Spinal cord (tissue), 10 donors: ENCODE results near the gene FKRP. TPM values are rescaled to one million over a fixed set of nuclear protein-coding genes. Genes with fewer than 3 reads are reported as not detected.

ENCODE experiments used
- DNase-seq, 6 donors: peaks; one replicate each; pipeline versions ENCODE4 v3.0.0 to v3.0.0-alpha.2; 2013 to 2015; ENCODE audit warnings: low spot score in 6 of 6, low read depth in 4 of 6
- H3K27ac ChIP-seq: one replicate; pipeline ENCODE4 v1.5.1; 2013; ENCODE audit warnings: low read depth, low read length, control low read depth
- H3K27me3 ChIP-seq: one replicate; pipeline ENCODE4 v1.6.1; 2013; ENCODE audit warnings: low read length; ENCODE audit not compliant: control insufficient read depth, insufficient read depth
- H3K36me3 ChIP-seq: one replicate; pipeline ENCODE4 v1.6.1; 2013; ENCODE audit warnings: low read length; ENCODE audit not compliant: control insufficient read depth, insufficient read depth
- H3K4me1 ChIP-seq: one replicate; pipeline ENCODE4 v1.6.1; 2013; ENCODE audit warnings: low read length; ENCODE audit not compliant: control insufficient read depth, insufficient read depth
- H3K4me3 ChIP-seq: one replicate; pipeline ENCODE4 v1.5.1; 2013; ENCODE audit warnings: low read depth, low read length, control low read depth
- H3K9me3 ChIP-seq: one replicate; pipeline ENCODE4 v1.6.1; 2013; ENCODE audit warnings: low read length; ENCODE audit not compliant: control insufficient read depth, insufficient read depth
- WGBS: methylation state at CpG from one replicate; pipeline ENCODE4 v1.1.5; 2013; ENCODE audit warnings: missing lambda C conversion rate; ENCODE audit not compliant: insufficient coverage; 5-methylcytosine and 5-hydroxymethylcytosine counted together
- polyA plus RNA-seq, 2 donors: library from polyadenylated mRNA; unstranded; fragments of 120-200 nt; gene quantifications; one replicate each; pipeline ENCODE4 v1.2.1, GENCODE V29; 2013; ENCODE audit not compliant: insufficient read length in 2 of 2
- total RNA-seq, 2 donors: library from RNA; depleted of rRNA in 1 of 2; stranded (reverse); fragments of 120-200 nt in 1 of 2; fragments of >200 nt in 1 of 2; gene quantifications; one replicate each; pipeline versions ENCODE4 v1.2.3 to v1.2.4, GENCODE V29; 2013 to 2014
- donor health status: healthy.

Gene FKRP
- total and polyA plus RNA-seq, 4 donors = 11.4 to 36.7 (median 20.6) TPM

DNA sequence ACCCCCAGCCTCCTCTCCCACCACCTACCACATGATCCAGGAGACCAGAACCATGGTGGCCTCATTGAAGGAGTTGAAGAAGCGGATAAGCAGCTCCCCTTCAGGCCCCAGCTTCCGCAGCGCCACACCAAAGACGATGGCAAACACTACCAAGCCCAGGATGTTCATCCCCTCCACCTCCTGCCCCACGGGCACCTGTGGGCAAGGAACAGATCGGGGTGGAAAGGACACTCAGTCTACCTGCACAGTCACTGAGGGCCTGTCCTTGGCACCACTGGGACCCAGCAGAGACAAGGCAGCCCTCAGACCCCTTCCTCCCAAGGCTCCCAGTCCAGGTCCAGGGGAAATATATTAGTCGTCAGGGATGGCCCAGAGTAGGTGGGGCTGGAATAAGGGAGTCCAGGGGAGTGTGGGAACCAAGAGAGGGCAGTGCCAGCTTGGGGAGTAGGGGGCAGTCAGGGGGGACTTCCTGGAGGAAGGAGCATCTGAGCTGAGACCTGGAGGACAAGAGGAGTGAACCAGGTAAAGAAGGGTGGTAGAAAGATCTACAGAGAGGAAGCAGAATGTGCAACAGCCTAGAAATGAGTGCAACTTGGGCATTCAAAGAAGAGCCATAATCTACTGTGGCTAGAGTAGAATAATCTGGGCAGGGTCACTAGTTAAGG, 36.6 kb downstream of the FKRP start:
- DNase-seq = no peak
- H3K36me3 ChIP-seq = no peaks in the 10 kb centered on the region
- peaks cover 35% of the 10 kb centered on the region for H3K4me1 ChIP-seq
- 99% methylated on average over 7 of the region's 7 CpGs for WGBS
- H3K9me3 ChIP-seq = no peaks in the 10 kb centered on the region
- H3K27me3 ChIP-seq = peaks cover 11% of the 10 kb centered on the region
- no peak overlapping the region for H3K4me3 ChIP-seq
- no peak overlapping the region for H3K27ac ChIP-seq

DNA sequence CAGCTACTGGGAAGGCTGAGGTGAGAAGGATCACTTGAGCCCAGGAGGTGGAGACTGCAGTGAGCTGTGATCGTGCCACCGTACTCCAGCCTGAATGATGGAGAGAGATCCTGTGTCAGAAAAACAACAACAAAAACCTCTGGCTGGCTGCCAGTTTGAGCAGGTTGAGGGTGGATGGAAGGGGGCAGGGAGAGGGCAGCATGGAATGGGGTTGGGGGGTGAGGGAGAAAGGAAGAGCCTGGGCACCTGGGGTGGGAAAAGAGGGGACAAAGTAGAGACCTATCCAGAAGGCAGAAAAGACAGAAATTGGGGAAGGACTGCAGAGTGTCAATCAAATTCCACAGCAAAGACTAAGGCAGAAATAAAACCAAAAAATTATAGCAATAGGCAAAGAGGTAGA, 37.8 kb downstream of the FKRP start:
- H3K36me3 ChIP-seq = no peaks in the 10 kb centered on the region
- no peak overlapping the region for H3K4me3 ChIP-seq
- WGBS = 20% methylated on average over 1 of the region's 2 CpGs
- DNase-seq = no peak
- no peaks in the 10 kb centered on the region for H3K9me3 ChIP-seq
- H3K27me3 ChIP-seq = peaks cover 22% of the 10 kb centered on the region
- H3K27ac ChIP-seq = no peak overlapping the region
- peaks cover 46% of the 10 kb centered on the region for H3K4me1 ChIP-seq

DNA sequence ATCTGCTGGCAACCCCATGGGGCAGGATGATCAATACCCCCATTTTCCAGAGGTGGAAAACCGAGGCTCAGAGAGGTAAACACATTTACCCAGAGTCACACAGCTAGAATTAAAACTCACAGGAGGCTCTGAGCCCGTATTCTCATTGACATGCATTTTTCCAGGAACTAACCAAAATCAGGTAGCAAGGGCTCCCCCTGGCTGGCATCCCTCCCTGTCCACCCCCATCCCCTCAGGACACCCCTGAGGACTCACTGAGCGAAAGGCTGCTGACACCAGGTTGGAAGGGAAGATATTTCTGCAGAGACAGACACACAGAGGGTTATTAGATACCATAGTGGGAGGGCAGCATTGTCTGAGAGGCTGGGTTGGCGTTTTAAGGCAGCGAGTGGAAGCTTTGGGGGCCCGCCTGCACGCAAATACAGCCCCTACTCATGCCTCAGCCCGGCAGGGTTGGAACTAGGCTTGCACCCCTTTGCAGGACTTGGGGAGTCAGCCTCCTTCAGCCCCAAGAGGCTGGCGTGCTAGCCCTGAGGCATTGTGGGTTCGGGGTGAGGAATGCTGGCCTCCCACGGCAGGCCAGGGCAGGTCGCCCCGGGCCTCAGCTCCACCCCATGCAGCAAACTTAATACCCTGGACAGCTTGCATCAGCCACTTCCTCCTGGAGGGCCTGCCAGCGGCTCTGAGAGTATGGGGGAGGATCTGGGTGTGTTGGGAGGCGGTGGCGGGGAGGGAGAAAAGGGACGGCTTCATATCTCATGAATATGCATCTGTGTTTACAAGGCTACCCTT, 38.6 kb downstream of the FKRP start:
- H3K9me3 ChIP-seq = no peaks in the 10 kb centered on the region
- peaks cover 50% of the 10 kb centered on the region for H3K4me1 ChIP-seq
- DNase-seq = peak in 1 of 6 donors; percentile 22
- H3K27me3 ChIP-seq = peaks cover 25% of the 10 kb centered on the region
- no peak overlapping the region for H3K4me3 ChIP-seq
- WGBS = 62% methylated on average over 8 of the region's 17 CpGs
- no peaks in the 10 kb centered on the region for H3K36me3 ChIP-seq
- no peak overlapping the region for H3K27ac ChIP-seq

DNA sequence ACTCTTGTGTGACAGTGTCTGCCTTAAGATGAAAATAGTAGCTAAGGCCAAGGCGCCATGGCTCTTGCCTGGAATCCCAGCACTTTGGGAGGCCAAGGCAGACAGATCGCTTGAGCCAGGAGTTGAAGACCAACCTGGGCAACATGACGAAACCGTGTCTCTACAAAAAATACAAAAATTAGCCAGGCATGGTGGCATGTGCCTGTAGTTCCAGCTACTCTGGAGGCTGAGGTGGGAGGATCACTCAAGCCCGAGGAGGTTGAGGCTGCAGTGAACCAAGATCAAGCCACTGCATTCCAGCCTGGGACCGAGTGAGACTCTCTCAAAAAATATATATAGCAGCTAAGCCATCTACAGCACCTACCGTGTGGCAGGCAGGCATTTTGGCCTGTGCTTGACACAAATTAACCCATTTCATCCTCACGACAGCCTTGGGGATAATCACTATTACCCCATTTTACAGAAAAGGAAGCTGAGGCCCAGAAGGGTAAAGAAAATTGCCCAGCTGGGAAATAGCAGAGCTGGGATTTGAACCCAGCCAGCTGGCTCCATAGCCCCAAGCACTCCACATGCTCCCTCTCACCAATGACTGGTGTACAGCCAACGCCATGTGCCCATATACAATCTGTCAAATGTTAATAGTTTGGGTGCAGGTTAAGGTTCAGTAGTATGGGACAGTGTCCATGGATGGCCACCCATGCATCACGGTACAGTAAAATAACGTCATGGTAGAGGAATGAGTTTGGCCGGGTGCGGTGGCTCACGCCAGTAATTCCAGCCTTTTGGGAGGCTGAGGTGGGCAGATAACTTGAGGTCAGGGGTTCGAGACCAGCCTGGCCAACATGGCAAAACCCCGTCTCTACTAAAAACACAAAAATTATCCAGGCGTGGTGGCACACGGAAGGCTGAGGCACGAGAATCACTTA, 39.5 kb downstream of the FKRP start:
- Histone ChIP-seq H3K27me3 (peaks cover 25% of the 10 kb centered on the region), H3K9me3 (no peaks in the 10 kb centered on the region), H3K27ac (peak overlapping the region; percentile 47), H3K36me3 (no peaks in the 10 kb centered on the region), H3K4me1 (peaks cover 50% of the 10 kb centered on the region), H3K4me3 (no peak overlapping the region)
- 97% methylated on average over 16 of the region's 19 CpGs for WGBS
- DNase-seq = no peak

DNA sequence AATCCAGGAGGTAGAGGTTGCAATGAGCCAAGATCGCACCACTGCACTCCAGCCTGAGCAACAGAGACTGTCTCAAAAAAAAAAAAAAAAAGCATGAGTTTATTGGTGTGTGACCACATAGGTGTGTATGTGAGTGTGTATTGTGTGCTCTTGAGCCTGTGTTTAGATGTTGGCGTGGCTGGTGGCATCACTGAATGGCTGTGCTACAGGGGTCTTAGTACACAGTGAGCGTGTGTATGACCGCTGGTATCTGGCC, 40.1 kb downstream of the FKRP start:
- H3K9me3 ChIP-seq = no peaks in the 10 kb centered on the region
- H3K27ac ChIP-seq = peak overlapping the region; percentile 47
- H3K4me3 ChIP-seq = peak overlapping the region; percentile 51
- peaks cover 50% of the 10 kb centered on the region for H3K4me1 ChIP-seq
- peaks cover 25% of the 10 kb centered on the region for H3K27me3 ChIP-seq
- whole genome bisulfite sequencing = 69% methylated on average over 4 of the region's 4 CpGs
- DNase-seq = no peak
- H3K36me3 ChIP-seq = no peaks in the 10 kb centered on the region

DNA sequence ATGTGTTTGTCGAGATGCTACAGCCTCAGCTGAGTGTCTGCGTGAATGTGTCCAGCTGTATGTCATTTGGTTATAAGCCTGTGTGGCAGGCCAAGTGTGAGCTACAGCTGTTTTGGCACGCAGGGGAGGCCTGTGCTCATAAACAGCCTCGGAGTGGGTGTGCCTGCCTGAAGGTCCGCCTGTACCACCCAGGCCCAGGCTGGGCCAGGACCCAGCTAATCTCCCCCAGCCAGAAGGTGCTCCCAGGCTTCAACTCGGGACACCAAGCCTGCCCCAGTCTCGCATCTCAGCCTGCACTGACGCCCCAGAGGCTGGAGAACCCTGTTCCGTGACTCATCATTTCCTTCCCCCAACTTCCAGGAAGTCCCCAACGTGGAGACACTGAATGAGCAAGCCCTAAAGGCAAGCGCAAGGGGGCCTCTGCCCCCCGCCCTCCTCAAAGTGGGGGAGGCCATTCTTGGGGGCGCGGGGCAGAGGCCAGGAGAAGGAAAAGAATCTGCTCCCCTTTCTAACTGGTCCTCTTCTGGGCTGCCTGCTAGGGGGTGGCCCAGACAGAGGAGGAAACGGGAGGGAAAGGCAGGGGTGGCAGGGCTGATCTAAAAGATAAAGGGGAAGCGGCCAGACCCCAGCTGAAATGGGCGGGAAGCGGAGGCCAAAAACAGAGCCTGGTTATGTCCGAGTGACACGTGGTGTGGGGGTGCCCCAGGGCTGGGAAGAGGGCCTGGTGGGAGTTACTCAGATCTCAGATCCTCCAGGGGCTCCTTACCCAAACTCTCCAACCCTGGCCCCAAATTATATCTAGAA, 40.6 kb downstream of the FKRP start:
- WGBS = 34% methylated on average over 17 of the region's 20 CpGs
- peak overlapping the region; percentile 51 for H3K4me3 ChIP-seq
- H3K9me3 ChIP-seq = no peaks in the 10 kb centered on the region

DNA sequence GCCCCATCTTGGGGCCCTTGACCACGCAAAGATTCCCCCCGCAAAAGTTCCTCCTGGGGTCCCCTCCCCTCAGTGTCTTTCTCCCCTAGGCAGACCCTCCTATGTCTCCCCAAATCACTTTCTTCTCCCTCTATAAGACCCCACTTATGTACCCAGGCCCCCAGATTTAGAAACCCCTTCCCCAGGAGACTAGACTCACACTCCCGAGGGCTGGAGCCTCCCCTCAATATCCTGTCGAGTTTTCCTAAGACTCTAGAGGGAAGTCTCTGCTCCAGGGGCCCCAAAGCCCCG, 41.1 kb downstream of the FKRP start:
- no peaks in the 10 kb centered on the region for H3K9me3 ChIP-seq
- H3K4me1 ChIP-seq = peaks cover 50% of the 10 kb centered on the region
- no peaks in the 10 kb centered on the region for H3K36me3 ChIP-seq
- peak overlapping the region; percentile 51 for H3K4me3 ChIP-seq
- peak overlapping the region; percentile 47 for H3K27ac ChIP-seq
- peaks cover 25% of the 10 kb centered on the region for H3K27me3 ChIP-seq
- DNase-seq = no peak
- WGBS = 9% methylated on average over 5 of the region's 5 CpGs

More for the DNA sequence above, 40.6 kb downstream of the FKRP start:
- no peaks in the 10 kb centered on the region for H3K36me3 ChIP-seq
- peak in 2 of 6 donors; percentile 49 to 57 for DNase-seq
- H3K27me3 ChIP-seq = peaks cover 25% of the 10 kb centered on the region
- H3K27ac ChIP-seq = peak overlapping the region; percentile 47
- peaks cover 50% of the 10 kb centered on the region for H3K4me1 ChIP-seq

DNA sequence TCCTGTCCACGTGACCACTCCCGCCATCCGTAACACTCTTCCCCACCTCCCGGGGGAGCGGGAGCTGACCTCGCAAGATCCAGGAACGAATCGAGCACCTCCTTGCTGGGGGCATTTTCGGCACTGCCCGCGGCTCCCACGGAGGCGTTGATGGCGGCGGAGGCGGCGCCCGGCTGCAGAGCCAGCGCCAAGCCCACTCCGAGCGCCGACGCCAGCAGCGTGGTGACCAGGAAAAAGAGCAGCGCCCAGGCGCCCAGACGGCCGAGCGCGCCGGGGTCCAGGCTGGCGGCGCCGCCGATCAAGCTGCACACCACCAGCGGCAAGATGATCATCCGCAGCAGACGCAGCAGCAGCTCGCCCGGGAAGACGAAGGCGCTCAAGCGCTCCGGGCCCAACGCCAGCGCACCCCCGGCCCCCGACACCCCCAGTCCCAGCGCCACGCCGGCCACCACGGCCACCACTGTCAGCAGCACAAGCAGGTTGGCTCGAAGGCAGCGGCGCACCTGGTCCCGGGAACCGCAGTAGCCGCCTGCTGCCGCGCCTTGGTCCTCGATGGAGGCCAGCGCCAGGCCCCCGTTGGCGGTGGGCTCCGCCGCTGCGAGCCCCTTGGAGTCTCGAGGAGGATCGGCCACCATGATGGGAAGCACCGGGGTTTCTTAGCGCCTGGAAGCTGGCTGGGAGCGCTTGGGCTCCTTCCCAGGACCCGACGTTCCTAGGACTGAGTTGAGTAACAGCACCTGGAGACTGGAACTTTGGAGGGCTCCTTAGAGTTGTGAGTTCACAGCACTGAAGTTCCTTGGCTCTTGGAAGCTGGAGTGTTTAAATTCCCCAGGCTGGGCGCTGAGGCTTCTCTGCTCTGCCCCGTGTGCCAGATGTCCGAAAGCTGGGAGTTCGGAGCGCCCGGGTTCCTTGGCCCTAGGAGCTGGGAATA, 41.7 kb downstream of the FKRP start:
- Histone ChIP-seq H3K27me3 (peaks cover 25% of the 10 kb centered on the region), H3K27ac (peak overlapping the region; percentile 1), H3K4me1 (peaks cover 50% of the 10 kb centered on the region), H3K9me3 (no peaks in the 10 kb centered on the region), H3K36me3 (no peaks in the 10 kb centered on the region), H3K4me3 (peak overlapping the region; percentile 51)
- peak in 2 of 6 donors; percentile 37 to 49 for DNase-seq
- under 1% methylated on average over 80 of the region's 80 CpGs for WGBS
